Skin of body (tissue), 2 donors: ENCODE data around the gene SCARB2. TPM values are rescaled to one million over a fixed set of nuclear protein-coding genes. Genes with fewer than 3 reads are reported as not detected.
"Not testable (repeated sequence)": the region's sequence is repeated elsewhere in the genome, so short reads cannot be mapped to it uniquely, and the experiment has no call there.

Source experiments
- DNase-seq: peaks from one replicate; lab custom pipeline; 2025; lab: John Stamatoyannopoulos, UW
- total RNA-seq: library from RNA; depleted of rRNA; stranded (reverse); fragments of >200 nt; gene quantifications from one replicate; pipeline ENCODE4 v1.2.3, GENCODE V29; 2014

The SCARB2 gene
- total RNA-seq, result 129 TPM

GRCh38 chr4:76213415-76214176, at the start of gene SCARB2:
TSS of gene SCARB2 (minus strand) at chr4:76213824. CDS start at chr4:76213543, 281 bp downstream.
- DNase-seq, result peak; percentile 80

GRCh38 chr4:76260571-76260970, 46.9 kb upstream of the SCARB2 start:
- no peak for DNase-seq

GRCh38 chr4:76257824-76258223, 44.2 kb upstream of the SCARB2 start:
- no peak for DNase-seq

GRCh38 chr4:76256968-76257367, 43.3 kb upstream of the SCARB2 start:
- DNase-seq, result no peak

GRCh38 chr4:76256032-76256431, 42.4 kb upstream of the SCARB2 start:
- no peak for DNase-seq

GRCh38 chr4:76253511-76253910, 39.9 kb upstream of the SCARB2 start:
- DNase-seq, result no peak

GRCh38 chr4:76252271-76252653, 38.6 kb upstream of the SCARB2 start:
- no peak for DNase-seq

GRCh38 chr4:76251441-76252270, 38.0 kb upstream of the SCARB2 start, which contains the start of gene FAM47E:
TSS of gene FAM47E (plus strand) at chr4:76251721. CDS start at chr4:76251747, 26 bp downstream.
- DNase-seq, result no peak

- no peak for DNase-seq
Observed at GRCh38 chr4:76250962-76251361, 37.3 kb upstream of the SCARB2 start.

GRCh38 chr4:76246852-76247251, 33.2 kb upstream of the SCARB2 start:
- no peak for DNase-seq

GRCh38 chr4:76246025-76246424, 32.4 kb upstream of the SCARB2 start:
- DNase-seq, result no peak

GRCh38 chr4:76243877-76244276, 30.3 kb upstream of the SCARB2 start:
- not testable (repeated sequence) for DNase-seq

- no peak for DNase-seq
Observed at GRCh38 chr4:76240236-76240635, 26.6 kb upstream of the SCARB2 start.

GRCh38 chr4:76238701-76239100, 25.1 kb upstream of the SCARB2 start:
- no peak for DNase-seq

- no peak for DNase-seq
Observed at GRCh38 chr4:76238236-76238635, 24.6 kb upstream of the SCARB2 start.

GRCh38 chr4:76235915-76236314, 22.3 kb upstream of the SCARB2 start:
- DNase-seq, result peak; percentile 24

GRCh38 chr4:76235407-76235806, 21.8 kb upstream of the SCARB2 start:
- DNase-seq, result no peak

- no peak for DNase-seq
Observed at GRCh38 chr4:76234679-76235044, 21.0 kb upstream of the SCARB2 start.

GRCh38 chr4:76233967-76234678, 20.5 kb upstream of the SCARB2 start:
- no peak for DNase-seq

GRCh38 chr4:76233529-76233928, 19.9 kb upstream of the SCARB2 start:
- DNase-seq, result no peak

GRCh38 chr4:76233083-76233482, 19.5 kb upstream of the SCARB2 start:
- no peak for DNase-seq

GRCh38 chr4:76232681-76233080, 19.1 kb upstream of the SCARB2 start:
- DNase-seq, result no peak
